SU-DHL-6 (cell line): Measurements from ENCODE around the gene SMTNL1.

Source experiments
- H2AFZ ChIP-seq: fragments of 200-600 bp; sonication (generic); 2 replicates; pipeline ENCODE4 v1.6.1; 2014; ENCODE audit warnings: low read depth, mild to moderate bottlenecking, moderate library complexity, mixed read lengths, antibody characterized with exemption, low read length; ENCODE audit not compliant: severe bottlenecking
- H3F3A ChIP-seq: fragments of 200-600 bp; shearing (Covaris generic); 2 replicates; pipeline ENCODE4 v1.6.0; 2016; ENCODE audit warnings: antibody characterized with exemption, mild to moderate bottlenecking; ENCODE audit not compliant: insufficient read depth
- H3K27ac ChIP-seq: fragments of 200-600 bp; sonication (generic); 2 replicates; pipeline ENCODE4 v1.5.1; 2016; ENCODE audit warnings: low read depth, mild to moderate bottlenecking, low read length, moderate library complexity, mixed read lengths
- H3K27me3 ChIP-seq: fragments of 200-600 bp; sonication (generic), shearing (Covaris generic); 2 replicates; pipeline ENCODE4 v1.6.0; 2014; ENCODE audit warnings: mild to moderate bottlenecking, low read length
- H3K36me3 ChIP-seq: fragments of 200-600 bp; sonication (generic); 2 replicates; pipeline ENCODE4 v1.6.1; 2014; ENCODE audit warnings: mild to moderate bottlenecking, low read length, mixed read lengths
- H3K4me2 ChIP-seq: fragments of 300-600, 200-600 bp; shearing (Covaris generic), sonication (generic); 2 replicates; pipeline ENCODE4 v1.6.0; 2014; ENCODE audit warnings: low read length, low read depth, mild to moderate bottlenecking; ENCODE audit not compliant: poor library complexity, severe bottlenecking
- H3K4me3 ChIP-seq: fragments of 200-600 bp; sonication (generic); 2 replicates; pipeline ENCODE4 v1.5.1; 2014; ENCODE audit warnings: antibody characterized with exemption, low read length, mild to moderate bottlenecking, mixed read lengths; ENCODE audit not compliant: insufficient read depth, poor library complexity, severe bottlenecking
- H3K79me2 ChIP-seq: fragments of 200-600 bp; sonication (generic); 2 replicates; pipeline ENCODE4 v1.6.1; 2014; ENCODE audit warnings: mild to moderate bottlenecking, low read length, moderate library complexity; ENCODE audit not compliant: insufficient read depth
- H3K9ac ChIP-seq: fragments of 200-600 bp; sonication (generic); 2 replicates; pipeline ENCODE4 v1.7.0; 2014; ENCODE audit warnings: mild to moderate bottlenecking, low read length
- H3K9me2 ChIP-seq: fragments of 200-600 bp; sonication (generic); replicated peaks from 2 replicates; pipeline ENCODE4 v1.6.1; 2014; ENCODE audit warnings: low read length; ENCODE audit not compliant: insufficient read depth
- H3K9me3 ChIP-seq: fragments of 200-600 bp; sonication (generic); 2 replicates; pipeline ENCODE4 v1.6.1; 2014; ENCODE audit warnings: low read length, mixed read lengths; ENCODE audit not compliant: insufficient read depth
- H4K20me1 ChIP-seq: fragments of 200-600 bp; sonication (generic); 2 replicates; pipeline ENCODE4 v1.6.1; 2014; ENCODE audit warnings: low read depth, mild to moderate bottlenecking, antibody characterized with exemption, low read length, moderate library complexity, mixed read lengths
- EZH2phosphoT487 ChIP-seq: fragments of 200-600 bp; sonication (generic), shearing (Covaris generic); conservative IDR thresholded peaks from 2 replicates; pipeline ENCODE4 v1.6.1; 2018; ENCODE audit warnings: mild to moderate bottlenecking, antibody characterized with exemption, low read length, moderate library complexity, mixed read lengths
- TF ChIP-seq, protein P1 (sequence below): fragments of 200-600 bp; sonication (generic); IDR thresholded peaks from one replicate; pipeline ENCODE4 v1.5.1; 2017; ENCODE audit warnings: antibody characterized with exemption, mild to moderate bottlenecking, low read length, moderate library complexity; ENCODE audit not compliant: insufficient read depth, poor library complexity, severe bottlenecking

SMTNL1 gene

DNA sequence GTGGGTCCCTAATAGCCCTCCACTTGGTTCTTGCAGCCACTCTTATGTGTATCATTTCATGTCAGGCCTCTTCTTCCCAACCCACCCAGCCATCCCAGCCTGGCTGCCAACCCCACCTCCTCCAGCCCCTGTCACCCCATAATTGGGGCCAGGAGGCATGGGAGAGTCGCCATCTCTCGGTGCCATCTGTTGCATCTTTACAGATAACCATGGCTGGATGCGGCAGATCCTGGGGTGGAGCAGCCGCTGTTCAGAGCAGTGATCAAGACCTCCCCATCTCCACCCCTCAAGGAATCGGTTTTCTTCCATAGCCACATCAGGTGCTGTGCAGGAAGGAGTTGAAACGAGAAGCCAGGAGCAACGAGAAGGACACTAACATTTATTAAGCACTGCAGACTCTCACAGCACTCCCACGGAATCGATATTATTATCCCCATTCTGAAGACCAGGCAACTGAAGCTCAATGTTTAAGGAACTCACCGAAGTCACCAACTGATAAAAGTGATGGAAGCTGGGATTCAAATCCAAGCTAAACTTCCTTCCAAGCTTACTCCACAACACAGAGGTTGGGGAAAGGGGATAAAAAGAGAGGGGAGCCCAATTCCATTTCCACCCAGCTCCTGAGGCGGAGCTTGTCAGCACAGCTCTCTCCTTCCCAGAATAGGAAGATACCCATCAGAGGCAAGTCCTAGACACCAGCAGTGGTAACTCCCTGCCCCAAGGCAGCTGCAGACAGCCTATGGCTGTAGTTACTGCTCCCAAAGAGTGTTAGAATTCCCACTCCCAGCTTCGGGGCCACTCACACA lies 24.5 kb upstream of the SMTNL1 start:
- H3K27ac ChIP-seq, result peak overlapping the region; percentile 64
- no peaks in the 10 kb centered on the region for H3K27me3 ChIP-seq
- H3K9me2 ChIP-seq, result no peaks in the 10 kb centered on the region
- H2AFZ ChIP-seq, result no peak overlapping the region
- H3K4me3 ChIP-seq, result no peak overlapping the region
- H3K9me3 ChIP-seq, result no peaks in the 10 kb centered on the region
- H3F3A ChIP-seq, result peaks cover 5% of the 10 kb centered on the region
- peak overlapping the region; percentile 90 for H3K4me2 ChIP-seq
- H3K9ac ChIP-seq, result peak overlapping the region; percentile 79
- peaks cover 24% of the 10 kb centered on the region for H3K79me2 ChIP-seq
- H3K36me3 ChIP-seq, result no peaks in the 10 kb centered on the region
- no peaks in the 10 kb centered on the region for H4K20me1 ChIP-seq
- no peak for TF ChIP-seq EZH2phosphoT487
- TF ChIP-seq, protein P1, sequence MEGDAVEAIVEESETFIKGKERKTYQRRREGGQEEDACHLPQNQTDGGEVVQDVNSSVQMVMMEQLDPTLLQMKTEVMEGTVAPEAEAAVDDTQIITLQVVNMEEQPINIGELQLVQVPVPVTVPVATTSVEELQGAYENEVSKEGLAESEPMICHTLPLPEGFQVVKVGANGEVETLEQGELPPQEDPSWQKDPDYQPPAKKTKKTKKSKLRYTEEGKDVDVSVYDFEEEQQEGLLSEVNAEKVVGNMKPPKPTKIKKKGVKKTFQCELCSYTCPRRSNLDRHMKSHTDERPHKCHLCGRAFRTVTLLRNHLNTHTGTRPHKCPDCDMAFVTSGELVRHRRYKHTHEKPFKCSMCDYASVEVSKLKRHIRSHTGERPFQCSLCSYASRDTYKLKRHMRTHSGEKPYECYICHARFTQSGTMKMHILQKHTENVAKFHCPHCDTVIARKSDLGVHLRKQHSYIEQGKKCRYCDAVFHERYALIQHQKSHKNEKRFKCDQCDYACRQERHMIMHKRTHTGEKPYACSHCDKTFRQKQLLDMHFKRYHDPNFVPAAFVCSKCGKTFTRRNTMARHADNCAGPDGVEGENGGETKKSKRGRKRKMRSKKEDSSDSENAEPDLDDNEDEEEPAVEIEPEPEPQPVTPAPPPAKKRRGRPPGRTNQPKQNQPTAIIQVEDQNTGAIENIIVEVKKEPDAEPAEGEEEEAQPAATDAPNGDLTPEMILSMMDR, result no peak

GRCh38 chr11:57513452-57513795 lies 24.0 kb upstream of the SMTNL1 start:
- H4K20me1 ChIP-seq, result no peaks in the 10 kb centered on the region
- peaks cover 5% of the 10 kb centered on the region for H3F3A ChIP-seq
- peak overlapping the region; percentile 79 for H3K9ac ChIP-seq
- H3K27ac ChIP-seq, result peak overlapping the region; percentile 64
- TF ChIP-seq, protein P1, result no peak
- no peak for TF ChIP-seq EZH2phosphoT487
- no peaks in the 10 kb centered on the region for H3K36me3 ChIP-seq
- H3K4me2 ChIP-seq, result peak overlapping the region; percentile 90
- H3K4me3 ChIP-seq, result peak overlapping the region; percentile 83
- peaks cover 21% of the 10 kb centered on the region for H3K79me2 ChIP-seq
- no peaks in the 10 kb centered on the region for H3K9me3 ChIP-seq
- no peak overlapping the region for H2AFZ ChIP-seq
- H3K9me2 ChIP-seq, result no peaks in the 10 kb centered on the region
- H3K27me3 ChIP-seq, result no peaks in the 10 kb centered on the region

DNA sequence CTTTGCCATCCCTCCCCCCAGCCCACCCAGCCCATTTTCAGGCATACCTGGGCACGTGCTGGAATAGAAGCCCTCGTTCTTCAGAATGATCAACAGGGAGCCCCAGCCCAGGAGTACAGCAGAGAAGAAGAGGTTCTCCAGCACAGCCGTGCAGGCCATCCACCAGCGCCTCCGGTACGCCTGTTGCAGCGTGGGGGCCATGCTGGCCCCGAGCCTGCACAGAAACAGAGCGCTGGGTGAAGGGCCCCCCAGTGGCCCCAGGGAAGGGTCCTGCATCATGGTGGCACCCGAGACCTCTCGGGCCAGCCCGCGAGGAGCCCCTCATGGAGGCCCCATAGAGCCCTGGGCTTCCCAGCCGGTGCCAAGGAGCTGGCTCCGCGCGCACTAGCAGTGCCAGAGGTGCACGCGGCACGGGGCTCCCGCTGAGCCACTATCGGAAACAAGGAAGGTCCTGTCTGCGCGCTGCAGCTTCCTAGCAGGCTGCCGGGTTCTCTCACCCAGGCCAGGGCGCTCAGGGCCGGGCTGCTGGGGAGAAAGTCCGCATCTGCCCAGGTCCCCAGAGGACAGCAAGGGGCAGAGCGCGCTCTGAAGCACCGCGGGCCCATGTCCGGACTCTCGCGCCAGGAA lies 23.4 kb upstream of the SMTNL1 start:
- peak overlapping the region; percentile 64 for H3K27ac ChIP-seq
- peaks cover 15% of the 10 kb centered on the region for H3K79me2 ChIP-seq
- peak overlapping the region; percentile 79 for H3K9ac ChIP-seq
- TF ChIP-seq, protein P1, result no peak
- TF ChIP-seq EZH2phosphoT487, result no peak
- H3K36me3 ChIP-seq, result no peaks in the 10 kb centered on the region
- peak overlapping the region; percentile 83 for H3K4me3 ChIP-seq
- no peaks in the 10 kb centered on the region for H3K9me2 ChIP-seq
- H3K4me2 ChIP-seq, result peak overlapping the region; percentile 90
- peak overlapping the region; percentile 82 for H2AFZ ChIP-seq
- no peaks in the 10 kb centered on the region for H3K27me3 ChIP-seq
- no peaks in the 10 kb centered on the region for H3K9me3 ChIP-seq
- no peaks in the 10 kb centered on the region for H4K20me1 ChIP-seq
- H3F3A ChIP-seq, result peaks cover 5% of the 10 kb centered on the region
